ENCODE data around the gene ADD1.
A peak's percentile ranks its signal among the peaks of the same experiment; 100 is the strongest.

Gene ADD1

DNA sequence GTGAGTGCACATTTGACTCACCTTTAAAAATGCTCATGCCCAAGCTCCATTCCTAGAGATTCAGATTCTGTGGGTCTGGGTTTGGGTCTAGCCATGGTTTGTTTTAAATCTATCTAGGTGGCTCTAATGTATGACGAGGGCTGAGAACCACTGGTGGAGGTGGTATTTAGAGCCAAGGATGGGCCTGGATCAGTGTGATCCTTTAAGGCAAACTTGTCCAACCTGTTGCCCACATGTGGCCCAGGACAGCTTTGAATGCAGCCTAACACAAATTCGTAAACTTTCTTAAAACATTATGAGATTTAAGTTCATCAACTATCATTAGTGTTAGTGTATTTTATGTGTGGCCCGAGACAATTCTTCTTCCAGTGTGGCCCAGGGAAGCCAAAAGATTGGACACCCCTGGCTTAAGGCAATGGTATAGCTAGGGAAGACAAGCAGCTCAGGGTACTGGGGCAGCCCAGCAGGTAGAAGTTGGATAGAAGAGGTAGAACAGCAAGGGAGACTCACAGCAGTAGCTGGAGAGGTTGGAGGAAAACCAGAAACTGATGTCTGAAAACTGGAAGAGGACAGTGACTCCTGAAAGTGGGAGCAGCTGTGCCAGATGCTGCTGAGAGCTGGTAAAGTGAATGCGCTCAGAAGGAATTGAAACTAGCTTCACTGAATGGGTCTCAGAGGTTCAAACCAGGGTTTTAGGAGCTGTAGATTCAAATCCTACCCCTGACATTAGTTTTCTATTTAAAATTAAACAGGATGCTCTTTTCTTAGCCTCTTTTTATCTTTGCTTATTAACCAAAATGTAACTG, 18.2 kb downstream of the ADD1 start:
- DNase-seq: no peak

DNA sequence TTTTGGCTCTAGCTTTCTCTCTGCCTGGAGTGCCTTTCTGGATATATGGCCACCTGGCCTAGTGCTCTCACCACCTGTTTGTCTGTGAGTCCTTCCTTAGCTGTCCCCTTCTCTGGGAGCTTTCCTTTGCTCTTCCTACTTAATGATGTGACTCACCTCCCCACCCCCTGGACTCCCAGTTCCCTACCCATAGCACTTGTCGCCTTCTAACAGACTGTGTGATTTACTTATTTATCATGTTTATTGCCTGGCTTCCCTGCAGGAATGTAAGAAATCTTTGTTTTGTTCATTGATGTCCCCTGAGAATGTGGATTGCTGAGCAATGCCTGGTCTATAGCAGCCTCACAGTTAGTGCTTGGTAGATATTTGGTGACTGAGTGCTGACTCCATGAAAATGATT, 18.9 kb downstream of the ADD1 start:
- DNase-seq: peak; percentile 60

DNA sequence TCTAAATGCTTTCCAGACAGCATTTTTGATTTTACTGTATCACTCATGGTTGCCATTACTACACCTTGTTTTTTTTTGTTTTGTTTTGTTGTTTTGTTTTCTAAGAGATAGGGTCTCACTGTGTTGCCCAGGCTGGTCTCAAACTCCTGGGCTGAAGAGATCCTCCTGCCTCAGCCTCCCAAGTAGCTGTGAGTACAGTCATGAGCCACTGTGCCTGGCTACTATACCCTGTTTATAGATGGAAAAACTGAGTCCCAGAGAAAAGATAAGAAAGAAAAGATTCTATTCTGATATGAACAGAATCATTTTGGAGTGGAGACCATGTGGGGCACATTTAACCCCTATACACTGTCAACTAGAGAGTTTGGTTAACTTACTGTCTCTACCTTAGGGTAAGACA, 20.0 kb downstream of the ADD1 start:
- DNase-seq: no peak

DNA sequence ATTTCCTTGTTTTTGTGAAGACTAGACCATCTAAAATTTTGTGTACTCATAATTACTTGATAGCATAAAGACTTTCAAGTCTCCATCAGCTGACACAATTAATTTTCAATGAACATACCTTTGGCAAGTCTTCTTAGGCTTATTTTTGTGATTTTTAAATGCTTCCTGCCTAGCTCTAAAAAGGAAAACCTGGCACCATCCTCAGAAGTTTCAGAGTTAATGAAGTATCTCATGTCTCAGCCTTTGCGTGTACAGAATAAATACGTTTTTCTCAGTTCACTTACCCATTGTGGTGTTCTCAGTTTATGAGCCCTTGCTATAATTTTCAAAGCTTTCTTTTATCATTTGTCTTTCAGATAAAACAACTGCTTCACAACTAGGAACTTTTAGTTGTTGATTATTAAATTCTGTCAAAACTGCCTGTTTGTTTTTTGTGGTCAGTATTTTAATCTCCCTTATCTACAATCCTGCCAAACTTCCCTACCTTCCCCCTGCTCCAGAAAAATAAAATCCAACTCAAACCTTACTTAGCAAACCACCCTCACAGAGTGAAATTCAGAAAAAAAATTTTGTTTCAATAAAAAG, 21.6 kb downstream of the ADD1 start:
- no peak for DNase-seq

DNA sequence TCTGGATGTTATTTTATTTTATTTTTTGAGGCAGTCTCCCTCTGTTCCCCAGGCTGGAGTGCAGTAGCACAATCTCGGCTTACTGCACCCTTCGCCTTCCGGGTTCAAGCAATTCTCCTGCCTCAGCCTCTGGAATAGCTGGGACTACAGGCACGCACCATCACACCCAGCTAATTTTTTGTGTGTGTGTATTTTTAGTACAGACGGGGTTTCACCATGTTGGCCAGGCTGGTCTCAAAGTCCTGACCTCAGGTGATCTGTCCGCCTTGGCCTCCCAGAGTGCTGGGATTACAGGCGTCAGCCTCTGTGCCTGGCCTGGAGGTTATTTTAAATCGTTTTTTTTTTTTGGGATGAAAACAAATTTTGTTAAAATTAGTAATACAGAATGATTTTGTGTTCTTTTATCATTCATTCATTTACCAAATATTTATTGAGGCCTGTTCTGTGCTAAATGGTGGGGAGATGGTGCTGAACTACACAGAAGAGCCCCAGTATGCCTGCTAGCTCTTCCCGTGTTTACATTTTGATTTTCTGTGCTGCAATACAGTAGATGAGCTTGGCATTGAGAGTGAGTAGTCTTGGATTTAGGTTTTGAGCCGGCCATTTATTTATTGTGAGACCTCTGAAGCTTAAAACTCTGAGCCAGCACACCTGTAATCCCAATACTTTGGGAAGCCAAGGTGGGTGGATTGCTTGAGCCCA, 22.7 kb downstream of the ADD1 start:
- no peak for DNase-seq

DNA sequence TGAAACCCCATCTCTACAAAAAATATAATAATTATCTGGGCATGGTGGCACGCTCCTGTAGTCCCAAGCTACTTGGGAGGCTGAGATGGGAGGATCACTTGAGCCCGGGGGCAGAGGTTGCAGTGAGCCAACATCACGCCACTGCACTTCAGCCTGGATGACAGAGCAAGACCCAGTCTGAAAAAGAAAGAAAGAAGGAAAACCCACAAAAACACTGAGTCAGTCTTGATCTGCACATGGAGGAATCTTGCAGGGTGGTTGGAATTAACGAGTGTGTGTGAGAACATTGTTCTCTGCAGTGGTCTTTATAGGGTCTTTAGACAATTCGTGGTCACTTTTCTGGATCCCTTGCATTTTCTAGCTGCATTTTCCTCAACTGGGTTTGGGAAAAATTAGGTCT, 23.2 kb downstream of the ADD1 start:
- no peak for DNase-seq

DNA sequence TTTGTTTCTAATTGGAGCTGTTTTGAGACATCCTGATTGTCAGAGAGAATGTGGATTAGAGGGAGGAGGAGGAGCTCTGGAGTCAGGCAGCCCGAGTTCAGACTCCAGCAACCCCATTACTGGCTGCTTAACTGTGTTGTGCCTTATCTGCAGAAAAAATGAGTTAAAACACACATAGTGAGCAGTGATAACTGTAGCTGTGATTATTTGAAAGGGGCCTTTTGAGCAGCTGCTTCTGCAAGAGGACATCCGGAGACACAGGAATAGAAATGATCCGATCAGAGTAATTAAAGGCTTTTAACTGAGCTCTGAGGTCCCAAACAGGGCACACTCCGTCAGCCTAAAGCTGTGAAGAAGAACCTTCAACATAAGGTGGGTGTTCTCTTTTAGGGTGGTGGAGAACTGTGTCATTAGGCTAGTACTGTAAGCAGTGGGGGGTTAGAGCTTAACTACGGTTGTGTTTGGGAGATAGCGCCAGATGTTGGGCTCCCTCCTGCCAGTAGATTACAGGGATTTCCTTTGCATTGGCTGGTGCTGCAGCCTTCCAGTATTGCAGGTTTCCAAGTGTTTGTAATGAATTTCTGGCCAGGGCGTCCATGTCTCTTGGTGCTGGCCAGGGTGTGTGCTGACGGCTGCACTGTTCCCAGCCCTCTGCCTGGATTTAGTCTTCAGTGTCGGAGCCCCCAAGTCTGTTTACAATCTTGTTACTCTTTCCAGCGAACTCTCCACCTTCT, 24.3 kb downstream of the ADD1 start:
- no peak for DNase-seq

GRCh38 chr4:2868877-2869487, 25.3 kb downstream of the ADD1 start:
- DNase-seq: no peak

- DNase-seq: no peak
These were observed 26.0 kb downstream of the ADD1 start for GRCh38 chr4:2869659-2870058.

GRCh38 chr4:2870082-2870481, 26.4 kb downstream of the ADD1 start:
- no peak for DNase-seq

DNA sequence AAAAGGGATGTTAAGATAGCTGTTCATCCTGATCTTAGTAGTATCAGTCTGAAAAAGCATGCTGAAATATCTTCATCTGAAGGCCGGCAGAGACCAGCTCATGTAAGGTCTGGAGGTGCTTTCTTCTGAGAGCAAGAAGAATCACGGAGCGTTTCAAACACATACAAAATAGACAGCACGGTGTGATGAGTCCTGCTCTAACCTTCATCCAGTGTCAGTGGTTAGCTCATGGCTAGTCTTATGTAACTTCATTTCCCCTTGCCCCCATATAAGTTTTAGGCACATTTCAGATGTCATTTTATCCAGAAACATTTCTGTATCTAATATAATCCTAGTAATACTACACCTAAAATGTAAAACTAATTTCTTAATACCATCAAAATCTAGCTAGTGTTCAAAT, 27.8 kb downstream of the ADD1 start:
- DNase-seq: no peak

DNA sequence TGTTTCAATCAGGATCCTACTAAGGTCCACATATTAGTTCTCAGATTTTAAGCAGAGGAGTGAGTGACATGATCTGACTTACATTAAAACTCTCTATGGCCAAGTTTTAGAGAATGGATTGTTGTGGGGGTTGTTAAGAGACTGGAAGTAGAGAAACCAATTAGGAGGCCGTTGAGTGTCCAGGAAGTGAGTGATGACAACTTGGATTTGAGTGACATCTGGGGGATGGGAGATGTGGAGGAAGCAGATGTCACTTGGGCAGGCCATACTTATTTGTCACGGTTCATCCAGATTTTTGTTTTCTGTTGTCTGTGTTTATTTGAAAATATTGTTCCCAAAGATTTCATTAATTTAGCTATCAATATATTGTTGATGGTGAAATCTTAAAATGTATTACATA, 28.3 kb downstream of the ADD1 start:
- no peak for DNase-seq

GRCh38 chr4:2873329-2873728, 29.7 kb downstream of the ADD1 start:
- no peak for DNase-seq

DNA sequence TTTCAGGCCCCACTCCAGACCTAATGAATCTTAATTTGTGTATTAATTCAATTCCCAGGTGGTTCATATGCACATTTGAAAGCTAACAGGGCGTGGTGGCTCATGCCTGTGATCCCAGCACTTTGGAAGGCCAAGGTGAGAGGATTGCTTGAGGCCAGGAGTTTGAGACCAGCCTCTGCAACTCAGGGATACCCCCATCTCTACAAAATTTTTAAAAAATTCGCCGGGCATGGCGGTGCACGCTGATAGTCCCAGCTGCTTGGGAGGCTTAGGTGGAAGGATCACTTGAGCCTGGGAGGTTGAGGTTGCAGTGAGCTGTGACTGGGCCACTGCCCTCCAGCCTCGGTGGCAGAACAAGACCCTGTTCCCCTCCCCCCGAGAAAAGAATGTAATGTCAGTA, 31.2 kb downstream of the ADD1 start:
- DNase-seq: no peak

DNA sequence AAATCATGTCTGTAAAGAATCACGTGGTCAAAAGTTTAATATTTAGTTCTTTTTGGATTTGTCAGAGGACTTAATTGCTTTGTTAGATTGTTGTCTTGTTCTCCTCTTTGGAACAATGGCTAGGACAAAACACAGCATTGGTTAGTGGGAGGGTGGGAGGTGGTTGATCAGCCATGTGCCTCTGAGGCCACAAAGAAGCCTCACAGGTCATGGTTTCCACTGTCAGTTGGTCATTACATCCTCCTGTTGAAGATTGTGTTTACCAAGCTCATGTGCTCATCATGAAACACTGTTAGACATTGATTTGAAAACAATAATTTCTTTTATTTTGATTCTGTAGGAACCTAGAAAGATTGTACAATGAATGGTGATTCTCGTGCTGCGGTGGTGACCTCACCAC, 31.9 kb downstream of the ADD1 start:
- no peak for DNase-seq

GRCh38 chr4:2878346-2878745, 34.7 kb downstream of the ADD1 start:
- DNase-seq: no peak

DNA sequence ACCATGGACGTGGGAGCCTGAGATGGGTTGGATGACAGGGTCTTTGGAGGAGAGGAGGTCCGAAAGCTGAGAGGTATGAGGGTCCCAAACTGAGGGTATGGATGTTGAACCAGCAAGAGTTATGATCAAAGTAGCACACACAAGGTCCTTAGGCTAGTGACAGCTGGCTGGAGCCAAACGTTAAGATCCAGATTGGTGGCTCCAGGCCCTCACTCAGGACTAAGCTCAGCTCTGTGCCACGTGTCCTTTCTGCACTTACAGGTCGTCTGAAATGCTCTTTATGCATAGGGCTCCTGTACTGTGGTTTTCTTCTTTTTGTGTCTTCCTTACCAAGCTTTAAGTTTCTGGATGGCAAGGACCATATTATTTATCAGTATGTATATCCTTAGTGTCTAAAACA, 35.4 kb downstream of the ADD1 start:
- no peak for DNase-seq

- no peak for DNase-seq
These were observed 37.8 kb downstream of the ADD1 start for GRCh38 chr4:2881431-2881830.

DNA sequence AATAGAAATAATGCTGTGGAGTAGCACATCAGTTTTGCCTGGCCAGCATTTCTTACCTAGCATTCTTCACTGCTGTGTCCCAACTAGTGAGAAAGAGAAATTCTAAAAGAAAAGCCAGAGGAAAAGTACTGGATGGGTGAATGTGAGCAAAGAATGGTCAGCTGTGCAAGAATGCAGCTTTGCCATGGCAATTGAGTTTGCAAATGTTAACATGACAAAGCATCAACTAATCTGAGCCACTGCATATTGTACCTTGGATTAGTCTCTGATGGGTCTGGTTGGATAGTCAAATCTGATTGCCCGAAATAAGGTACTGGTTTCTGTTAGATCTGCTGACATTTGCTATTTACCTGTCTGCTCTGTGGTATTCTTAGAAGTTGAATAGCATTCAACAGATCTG, 38.7 kb downstream of the ADD1 start:
- DNase-seq: no peak

DNA sequence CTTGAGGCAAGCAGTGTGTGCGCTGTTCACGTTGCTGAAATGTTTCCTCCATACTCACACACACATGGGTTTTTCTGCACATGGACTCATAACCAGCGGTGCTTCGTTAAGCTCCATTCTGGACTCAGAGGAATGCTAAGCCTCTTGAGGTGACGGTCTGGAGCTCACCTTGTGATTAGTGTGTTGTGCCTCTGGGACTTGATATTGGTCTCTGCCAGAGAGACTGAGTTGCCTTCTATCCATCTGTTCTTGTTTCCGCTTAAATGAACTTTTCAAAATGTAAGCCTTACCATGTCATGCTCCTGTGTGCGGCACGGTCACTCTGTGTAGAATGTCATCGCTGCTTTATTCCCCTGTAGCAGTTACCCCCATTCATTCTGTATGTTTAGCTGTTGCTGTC, 42.5 kb downstream of the ADD1 start:
- DNase-seq: no peak

GRCh38 chr4:2886622-2887021, 43.0 kb downstream of the ADD1 start:
- DNase-seq: no peak

DNA sequence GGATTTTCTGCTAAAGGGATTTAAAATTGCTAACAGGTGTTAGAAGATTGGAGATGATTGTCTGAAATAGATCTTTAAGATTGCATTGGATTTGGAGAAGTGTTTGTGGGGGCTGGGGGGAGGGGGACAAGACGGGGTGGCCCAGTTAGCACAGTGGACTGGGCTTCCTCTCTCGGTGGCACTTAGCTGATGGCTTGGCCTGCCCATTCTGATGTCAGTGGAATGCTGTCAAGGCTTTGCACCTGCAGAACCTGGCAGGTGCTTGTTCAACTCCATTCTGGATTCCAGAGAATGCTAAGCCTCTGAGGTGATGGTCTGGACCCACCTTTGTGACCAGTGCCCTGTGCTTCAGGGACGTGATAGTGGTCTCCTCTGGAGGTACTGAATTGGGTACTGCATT, 43.7 kb downstream of the ADD1 start:
- DNase-seq: no peak

- no peak for DNase-seq
These were observed 45.2 kb downstream of the ADD1 start for GRCh38 chr4:2888886-2889285.

Data from EL (cell line).